BJ (cell line): ENCODE results near the gene RASGRP4. TPM values are rescaled to one million over a fixed set of nuclear protein-coding genes. Genes with fewer than 3 reads are reported as not detected.

Experiments used
- CTCF ChIA-PET: fragments of 350-600 bp; formaldehyde crosslinking; extraction: SDS; loops from one replicate; lab custom pipeline; 2021; ENCODE audit warnings: antibody characterized with exemption, inconsistent platforms; lab: Yijun Ruan, JAX
- POLR2A ChIA-PET: fragments of 300-600 bp; sonication (Branson Sonifier 250); formaldehyde crosslinking; extraction: SDS; loops from one replicate; lab custom pipeline; 2021; ENCODE audit warnings: antibody characterized with exemption; lab: Charles Lee
- DNase-seq: peaks from one replicate; pipeline ENCODE4 v3.0.0-alpha.2; 2011; ENCODE audit warnings: low read depth
- H3K27me3 ChIP-seq: 2 replicates; pipeline ENCODE4 v1.6.0; 2011; ENCODE audit warnings: low read length; ENCODE audit not compliant: control insufficient read depth, insufficient read depth
- H3K36me3 ChIP-seq: 2 replicates; pipeline ENCODE4 v1.5.1; 2011; ENCODE audit warnings: low read length; ENCODE audit not compliant: control insufficient read depth, insufficient read depth
- H3K4me3 ChIP-seq: 2 replicates; pipeline ENCODE4 v1.5.1; 2011; ENCODE audit warnings: low read depth, mild to moderate bottlenecking, control low read depth, low read length
- polyA plus RNA-seq: library from polyadenylated mRNA; depleted of rRNA; stranded (reverse); fragments of >200 nt; gene quantifications from 2 replicates; pipeline ENCODE4 v1.2.3, GENCODE V29; 2011
- TF ChIP-seq, protein P1 (sequence below): IDR thresholded peaks from 2 replicates; pipeline ENCODE4 v1.5.1; 2011; ENCODE audit warnings: low read depth, mild to moderate bottlenecking, control low read depth, inconsistent platforms, low read length, moderate library complexity; ENCODE audit not compliant: insufficient read depth

RASGRP4 gene
- polyA plus RNA-seq, 1 experiment: not detected

- H3K4me3 ChIP-seq: no peak overlapping the region
- H3K36me3 ChIP-seq: no peaks in the 10 kb centered on the region
- H3K27me3 ChIP-seq: no peaks in the 10 kb centered on the region
- ChIA-PET CTCF (interaction anchor here (0.7 to 0.8 kb wide), 2 partner anchors 55 to 461 kb away, joined by 3 read pairs; partner anchors contain the start of genes MRPS12 and SARS2), POLR2A (no interaction called here)
- no peak for DNase-seq
- TF ChIP-seq, protein P1, sequence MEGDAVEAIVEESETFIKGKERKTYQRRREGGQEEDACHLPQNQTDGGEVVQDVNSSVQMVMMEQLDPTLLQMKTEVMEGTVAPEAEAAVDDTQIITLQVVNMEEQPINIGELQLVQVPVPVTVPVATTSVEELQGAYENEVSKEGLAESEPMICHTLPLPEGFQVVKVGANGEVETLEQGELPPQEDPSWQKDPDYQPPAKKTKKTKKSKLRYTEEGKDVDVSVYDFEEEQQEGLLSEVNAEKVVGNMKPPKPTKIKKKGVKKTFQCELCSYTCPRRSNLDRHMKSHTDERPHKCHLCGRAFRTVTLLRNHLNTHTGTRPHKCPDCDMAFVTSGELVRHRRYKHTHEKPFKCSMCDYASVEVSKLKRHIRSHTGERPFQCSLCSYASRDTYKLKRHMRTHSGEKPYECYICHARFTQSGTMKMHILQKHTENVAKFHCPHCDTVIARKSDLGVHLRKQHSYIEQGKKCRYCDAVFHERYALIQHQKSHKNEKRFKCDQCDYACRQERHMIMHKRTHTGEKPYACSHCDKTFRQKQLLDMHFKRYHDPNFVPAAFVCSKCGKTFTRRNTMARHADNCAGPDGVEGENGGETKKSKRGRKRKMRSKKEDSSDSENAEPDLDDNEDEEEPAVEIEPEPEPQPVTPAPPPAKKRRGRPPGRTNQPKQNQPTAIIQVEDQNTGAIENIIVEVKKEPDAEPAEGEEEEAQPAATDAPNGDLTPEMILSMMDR: no peak
These were observed 43.1 kb upstream of the RASGRP4 start for GRCh38 chr19:38469151-38469550.

- ChIA-PET POLR2A (no interaction called here), CTCF (no interaction called here)
- no peaks in the 10 kb centered on the region for H3K27me3 ChIP-seq
- H3K36me3 ChIP-seq: no peaks in the 10 kb centered on the region
- no peak overlapping the region for H3K4me3 ChIP-seq
- TF ChIP-seq, protein P1: no peak
- no peak for DNase-seq
These were observed 41.8 kb upstream of the RASGRP4 start for GRCh38 chr19:38467541-38468525.

DNA sequence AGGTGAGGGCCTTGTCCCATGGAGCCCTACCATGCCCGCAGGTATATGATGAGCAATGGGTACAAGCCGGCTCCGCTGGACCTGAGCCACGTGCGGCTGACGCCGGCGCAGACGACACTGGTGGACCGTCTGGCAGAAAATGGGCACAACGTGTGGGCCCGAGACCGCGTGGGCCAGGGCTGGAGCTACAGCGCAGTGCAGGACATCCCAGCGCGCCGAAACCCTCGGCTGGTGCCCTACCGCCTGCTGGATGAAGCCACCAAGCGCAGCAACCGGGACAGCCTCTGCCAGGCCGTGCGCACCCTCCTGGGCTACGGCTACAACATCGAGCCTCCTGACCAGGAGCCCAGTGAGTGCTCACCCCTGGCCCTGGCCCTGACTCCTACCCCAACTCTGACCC, 40.0 kb upstream of the RASGRP4 start:
- ChIA-PET CTCF (no interaction called here), POLR2A (no interaction called here)
- no peak for DNase-seq
- TF ChIP-seq, protein P1: no peak
- Histone ChIP-seq H3K27me3 (no peaks in the 10 kb centered on the region), H3K36me3 (no peaks in the 10 kb centered on the region), H3K4me3 (no peak overlapping the region)

GRCh38 chr19:38464421-38465082, 38.5 kb upstream of the RASGRP4 start:
- ChIA-PET POLR2A (no interaction called here), CTCF (no interaction called here)
- DNase-seq: no peak
- TF ChIP-seq, protein P1: no peak
- H3K36me3 ChIP-seq: no peaks in the 10 kb centered on the region
- H3K27me3 ChIP-seq: no peaks in the 10 kb centered on the region
- H3K4me3 ChIP-seq: no peak overlapping the region

GRCh38 chr19:38463365-38463764, 37.3 kb upstream of the RASGRP4 start:
- H3K36me3 ChIP-seq: no peaks in the 10 kb centered on the region
- CTCF ChIA-PET: no interaction called here
- DNase-seq: no peak
- POLR2A ChIA-PET: no interaction called here
- no peaks in the 10 kb centered on the region for H3K27me3 ChIP-seq
- TF ChIP-seq, protein P1: no peak
- no peak overlapping the region for H3K4me3 ChIP-seq
